Measurements from ENCODE around the gene KRT75. TPM values are rescaled to one million over a fixed set of nuclear protein-coding genes. Genes with fewer than 3 reads are reported as not detected.

The KRT75 gene
- total and polyA plus RNA-seq, 2 of the 4 experiments (the other 2 are of a cell fraction): not detected

DNA sequence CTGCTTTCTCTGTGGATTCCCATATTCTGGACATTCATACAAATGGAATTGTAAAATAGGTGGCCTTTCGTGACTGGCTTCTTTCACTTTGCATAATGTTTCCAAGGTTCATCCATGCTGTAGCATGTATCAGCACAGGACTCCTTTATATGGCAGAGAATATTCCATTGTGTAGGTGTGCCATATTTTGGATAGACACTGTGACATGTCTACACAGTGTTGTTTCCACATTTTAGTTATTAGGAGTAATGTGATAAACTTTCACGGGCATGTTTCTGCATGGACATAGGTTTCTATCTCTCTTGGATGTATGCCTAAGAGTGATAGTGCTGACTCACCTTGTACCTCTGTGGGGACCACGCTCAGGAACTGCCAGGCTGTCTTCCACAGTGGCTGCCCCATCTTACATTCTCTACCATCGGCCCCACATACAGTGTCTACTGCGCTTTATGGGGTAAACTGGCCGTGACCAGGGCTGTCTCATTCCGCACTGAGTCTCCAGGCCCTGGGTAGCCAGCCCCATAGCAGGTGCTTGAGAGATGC is 41.6 kb downstream of the KRT75 start:
- dilution Hi-C loops (cut with HindIII; ENCODE audit: low sequenced_read_pairs, unreplicated experiment): no loop called here
- Histone ChIP-seq H2AK5ac (ENCODE audit: low read depth, low read length) (no peak overlapping the region), H4K5ac (ENCODE audit: low read depth, low read length) (no peak overlapping the region), H3K9me1 (ENCODE audit: insufficient read depth, low read length) (no peaks in the 10 kb centered on the region), H2BK120ac (ENCODE audit: low read depth, low read length) (no peak overlapping the region), H4K8ac (ENCODE audit: low read depth in 2 of 2, low read length in 2 of 2) (no peak overlapping the region), H3K27ac (ENCODE audit: insufficient read depth, low read length) (no peak overlapping the region), H2BK15ac (ENCODE audit: low read depth, low read length) (no peak overlapping the region), H3K4me2 (ENCODE audit: low read depth, low read length) (no peak overlapping the region), H3K79me1 (ENCODE audit: low read depth in 1 of 2, low read length in 2 of 2) (no peaks in the 10 kb centered on the region), H2BK5ac (ENCODE audit: low read depth, low read length, poor library complexity, severe bottlenecking) (no peak overlapping the region), H3K23ac (ENCODE audit: low read depth, low read length) (no peak overlapping the region), H3K14ac (replicated peaks; ENCODE audit: low read depth, low read length) (no peak overlapping the region), H3K4me1 (ENCODE audit: control insufficient read depth, insufficient read depth, low read length) (no peaks in the 10 kb centered on the region), H3K56ac (ENCODE audit: extremely low read depth, insufficient read depth, low read length) (no peak overlapping the region), H3K9ac (ENCODE audit: low read depth, low read length) (no peak overlapping the region), H2BK20ac (ENCODE audit: low read depth, low read length) (no peak overlapping the region), H2AK9ac (replicated peaks; ENCODE audit: low read depth, low read length, poor library complexity) (no peak overlapping the region), H3K4ac (ENCODE audit: low read depth, low read length) (no peak overlapping the region), H4K91ac (ENCODE audit: insufficient read depth, low read depth, low read length) (no peak overlapping the region), H3K36me3 (ENCODE audit: control insufficient read depth, insufficient read depth, low read length) (no peaks in the 10 kb centered on the region), H3K18ac (ENCODE audit: low read depth, low read length) (no peak overlapping the region), H3K4me3 (ENCODE audit: insufficient read depth, low read depth, low read length) (no peak overlapping the region), H2AFZ (replicated peaks; ENCODE audit: low read length, poor library complexity) (no peak overlapping the region), H3K9me3 (ENCODE audit: control insufficient read depth, insufficient read depth, low read length) (no peaks in the 10 kb centered on the region), H3K27me3 (ENCODE audit: control insufficient read depth, insufficient read depth, low read length) (peaks cover 49% of the 10 kb centered on the region), H4K20me1 (ENCODE audit: insufficient read depth, low read length) (no peaks in the 10 kb centered on the region)
- POLR2A ChIA-PET (ENCODE audit: unreplicated experiment): no interaction called here
- DNase-seq: no peak
- no peak for TF ChIP-seq BHLHE40 (IDR thresholded peaks at IDR 0.05; ENCODE audit: low read depth, low read length)
- no peak for TF ChIP-seq CHD1 (IDR thresholded peaks at IDR 0.05; ENCODE audit: low read depth, low read length)
- TF ChIP-seq POLR2A (IDR thresholded peaks at IDR 0.05; ENCODE audit: low read depth, low read length): no peak
- TF ChIP-seq MAFK (IDR thresholded peaks at IDR 0.05; ENCODE audit: low read depth, low read length): no peak
- no peak for TF ChIP-seq RCOR1 (IDR thresholded peaks at IDR 0.05; ENCODE audit: insufficient replicate concordance, low read length)
- TF ChIP-seq SMC3 (IDR thresholded peaks at IDR 0.05; ENCODE audit: low read depth, low read length): no peak
- no peak for TF ChIP-seq NFE2L2 (IDR thresholded peaks at IDR 0.05; ENCODE audit: low read depth, low read length)
- no peak for TF ChIP-seq ELK1 (IDR thresholded peaks at IDR 0.05; ENCODE audit: borderline replicate concordance, low read depth, low read length)
- no peak for TF ChIP-seq RFX5 (IDR thresholded peaks at IDR 0.05; ENCODE audit: low read depth, low read length)
- TF ChIP-seq FOS (IDR thresholded peaks at IDR 0.05; ENCODE audit: low read depth, low read length): no peak
- TF ChIP-seq, protein P1, sequence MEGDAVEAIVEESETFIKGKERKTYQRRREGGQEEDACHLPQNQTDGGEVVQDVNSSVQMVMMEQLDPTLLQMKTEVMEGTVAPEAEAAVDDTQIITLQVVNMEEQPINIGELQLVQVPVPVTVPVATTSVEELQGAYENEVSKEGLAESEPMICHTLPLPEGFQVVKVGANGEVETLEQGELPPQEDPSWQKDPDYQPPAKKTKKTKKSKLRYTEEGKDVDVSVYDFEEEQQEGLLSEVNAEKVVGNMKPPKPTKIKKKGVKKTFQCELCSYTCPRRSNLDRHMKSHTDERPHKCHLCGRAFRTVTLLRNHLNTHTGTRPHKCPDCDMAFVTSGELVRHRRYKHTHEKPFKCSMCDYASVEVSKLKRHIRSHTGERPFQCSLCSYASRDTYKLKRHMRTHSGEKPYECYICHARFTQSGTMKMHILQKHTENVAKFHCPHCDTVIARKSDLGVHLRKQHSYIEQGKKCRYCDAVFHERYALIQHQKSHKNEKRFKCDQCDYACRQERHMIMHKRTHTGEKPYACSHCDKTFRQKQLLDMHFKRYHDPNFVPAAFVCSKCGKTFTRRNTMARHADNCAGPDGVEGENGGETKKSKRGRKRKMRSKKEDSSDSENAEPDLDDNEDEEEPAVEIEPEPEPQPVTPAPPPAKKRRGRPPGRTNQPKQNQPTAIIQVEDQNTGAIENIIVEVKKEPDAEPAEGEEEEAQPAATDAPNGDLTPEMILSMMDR (conservative IDR thresholded peaks at IDR 0.05; ENCODE audit: low read depth, low read length): no peak
- no peak for TF ChIP-seq CEBPB (IDR thresholded peaks at IDR 0.05; ENCODE audit: low read depth, low read length)
- no peak for TF ChIP-seq USF2 (IDR thresholded peaks at IDR 0.05; ENCODE audit: low read depth, low read length)
- TF ChIP-seq MAZ (IDR thresholded peaks at IDR 0.05; ENCODE audit: borderline replicate concordance, low read depth, low read length): no peak
- no peak for TF ChIP-seq MXI1 (IDR thresholded peaks at IDR 0.05; ENCODE audit: borderline replicate concordance, low read depth, low read length)
- in situ Hi-C loops (cut with MboI; ENCODE audit: low sequenced_read_pairs): no loop called here
- no CpG with 5 or more reads among the region's 7 CpGs for WGBS, 2 experiments (ENCODE audit: extremely low coverage in 2 of 2, insufficient read length in 1 of 2)
- ATAC-seq (ENCODE audit: low read depth): no peak
- no TSS peak for BruUV-seq (replicated peaks)
- CTCF ChIA-PET: interaction anchor here (1.0 kb wide), 1 partner anchor 489 kb away, joined by 3 read pairs; no protein-coding TSS in a partner anchor
- intact Hi-C loops (cut with micrococcal nuclease): loop anchor here (5.0 kb wide), 1 partner anchor 480 kb away; no protein-coding TSS in a partner anchor

All from IMR-90 (cell line).